Kasumi-1 (cell line): ENCODE measurements around the gene MTHFR.
"Not testable (repeated sequence)": the region's sequence is repeated elsewhere in the genome, so short reads cannot be mapped to it uniquely, and the experiment has no call there.

ENCODE experiments used
- DNase-seq, 2 experiments: peaks; one replicate each; lab custom pipeline; 2025; lab: John Stamatoyannopoulos, UW

Gene MTHFR

GRCh38 chr1:11833497-11833896, 27.7 kb upstream of the MTHFR start:
- DNase-seq: no peak

- DNase-seq: no peak
These were observed 26.4 kb upstream of the MTHFR start for GRCh38 chr1:11831945-11832725.

GRCh38 chr1:11828511-11828910, 22.7 kb upstream of the MTHFR start:
- DNase-seq: no peak

GRCh38 chr1:11826946-11827345, 21.2 kb upstream of the MTHFR start:
- no peak for DNase-seq

GRCh38 chr1:11825131-11825530, 19.4 kb upstream of the MTHFR start:
- no peak for DNase-seq

GRCh38 chr1:11823366-11824137, 17.8 kb upstream of the MTHFR start:
- no peak for DNase-seq

GRCh38 chr1:11822091-11822490, 16.3 kb upstream of the MTHFR start:
- no peak for DNase-seq

- no peak for DNase-seq
These were observed 11.4 kb upstream of the MTHFR start for GRCh38 chr1:11817192-11817591.

GRCh38 chr1:11813021-11813420, 7.3 kb upstream of the MTHFR start:
- no peak for DNase-seq

GRCh38 chr1:11807133-11807532, 1.4 kb upstream of the MTHFR start:
- no peak for DNase-seq

GRCh38 chr1:11806307-11806936, 658 bp upstream of the MTHFR start:
- DNase-seq: peak; percentile 55 to 73

GRCh38 chr1:11804666-11805421, 920 bp downstream of the MTHFR start:
- peak; percentile 21 to 24 for DNase-seq

- DNase-seq: not testable (repeated sequence)
These were observed 1.7 kb downstream of the MTHFR start for GRCh38 chr1:11803924-11804665.

GRCh38 chr1:11802973-11803885, 2.5 kb downstream of the MTHFR start:
- DNase-seq: peak; percentile 58 to 70

GRCh38 chr1:11802616-11802972, 3.2 kb downstream of the MTHFR start:
- DNase-seq: no peak

- DNase-seq: no peak
These were observed 4.9 kb downstream of the MTHFR start for GRCh38 chr1:11800756-11801433.

GRCh38 chr1:11800391-11800755, 5.4 kb downstream of the MTHFR start:
- no peak for DNase-seq

GRCh38 chr1:11799896-11800295, 5.9 kb downstream of the MTHFR start:
- no peak for DNase-seq

GRCh38 chr1:11799099-11799498, 6.7 kb downstream of the MTHFR start:
- DNase-seq: no peak
